Stomach (tissue), 9 donors: Measurements from ENCODE around the gene KLHL3. TPM values are rescaled to one million over a fixed set of nuclear protein-coding genes. Genes with fewer than 3 reads are reported as not detected.

Experiments used
- DNase-seq, 2 donors: peaks; one replicate each; pipeline versions ENCODE4 v3.0.0 to v3.0.0-alpha.2; 2013 to 2019
- H3K27ac ChIP-seq, 5 donors: fragments of 200-600 bp in 4 of 5; sonication (generic) in 4 of 5; one replicate each; pipeline ENCODE4 v1.5.1; 2013 to 2019; ENCODE audit warnings: mild to moderate bottlenecking in 1 of 5, moderate library complexity in 1 of 5
- H3K27me3 ChIP-seq, 3 donors: fragments of 200-600 bp; sonication (generic); one replicate each; pipeline ENCODE4 v1.5.1; 2017 to 2019; ENCODE audit warnings: mixed run types in 1 of 3
- H3K36me3 ChIP-seq, 4 donors: fragments of 200-600 bp; sonication (generic); 1 replicate in 3 of 4; 2 replicates in 1 of 4; pipeline ENCODE4 v1.5.1; 2016 to 2019
- H3K4me1 ChIP-seq, 4 donors: fragments of 200-600 bp; sonication (generic); one replicate each; pipeline ENCODE4 v1.5.1; 2016 to 2019
- H3K4me3 ChIP-seq, 4 donors: fragments of 200-600 bp; sonication (generic) in 3 of 4; one replicate each; pipeline ENCODE4 v1.5.1; 2016 to 2019; ENCODE audit warnings: mild to moderate bottlenecking in 1 of 4
- H3K9me3 ChIP-seq, 4 donors: fragments of 200-600 bp; sonication (generic); one replicate each; pipeline ENCODE4 v1.5.1; 2016 to 2019
- EP300 ChIP-seq: sonication (generic); formaldehyde crosslinking; IDR thresholded peaks from one replicate; pipeline ENCODE4 v1.6.1; 2017; ENCODE audit warnings: antibody characterized with exemption
- POLR2A ChIP-seq, 4 donors: fragments of 450-650 bp; IDR thresholded peaks; one replicate each; pipeline ENCODE4 v1.6.1; 2016; ENCODE audit warnings: antibody characterized with exemption in 4 of 4, control low read depth in 2 of 4, mild to moderate bottlenecking in 1 of 4, moderate library complexity in 1 of 4
- POLR2AphosphoS5 ChIP-seq, 3 donors: sonication (generic); formaldehyde crosslinking; IDR thresholded peaks; one replicate each; pipeline ENCODE4 v1.6.1; 2016; ENCODE audit warnings: antibody characterized with exemption in 3 of 3
- WGBS, 5 donors: extraction: QIAGEN DNeasy Blood & Tissue Kit in 3 of 5; methylation state at CpG; one replicate each; pipeline versions ENCODE4 v1.1.5 to v1.1.7; 2013 to 2018; 5-methylcytosine and 5-hydroxymethylcytosine counted together
- intact Hi-C: fragments of 100-400 bp; cut with DNase I; formaldehyde crosslinking; loops from one replicate; pipeline ENCODE4 v1.15.1; 2023; ENCODE audit warnings: low total_unique reads
- polyA plus RNA-seq, 3 donors: library from polyadenylated mRNA; stranded (reverse); fragments of 200-250 nt; gene quantifications; one replicate each; pipeline ENCODE4 v1.2.3, GENCODE V29; 2013
- total RNA-seq, 5 donors: library from RNA; depleted of rRNA; stranded (reverse); fragments of >200 nt; gene quantifications; one replicate each; pipeline versions ENCODE4 v1.1.0 to v1.2.3, GENCODE V29; 2014 to 2016
- TF ChIP-seq, protein P1 (sequence below), 7 experiments: fragments of 450-650 bp in 4 of 7; fragments of 200-600 bp in 3 of 7; sonication (generic) in 3 of 7; IDR thresholded peaks; one replicate each; pipeline ENCODE4 v1.5.1; 2016 to 2019; ENCODE audit warnings: antibody characterized with exemption in 7 of 7, control low read depth in 2 of 7, mild to moderate bottlenecking in 1 of 7
- donor health status: healthy with polysubstance abuse.
- donor health status: Bipolar disorder and iron deficiency.
- donor health status: healthy.

The KLHL3 gene
- total and polyA plus RNA-seq, 8 donors = 0.50 to 20.4 (median 10.3) TPM

DNA sequence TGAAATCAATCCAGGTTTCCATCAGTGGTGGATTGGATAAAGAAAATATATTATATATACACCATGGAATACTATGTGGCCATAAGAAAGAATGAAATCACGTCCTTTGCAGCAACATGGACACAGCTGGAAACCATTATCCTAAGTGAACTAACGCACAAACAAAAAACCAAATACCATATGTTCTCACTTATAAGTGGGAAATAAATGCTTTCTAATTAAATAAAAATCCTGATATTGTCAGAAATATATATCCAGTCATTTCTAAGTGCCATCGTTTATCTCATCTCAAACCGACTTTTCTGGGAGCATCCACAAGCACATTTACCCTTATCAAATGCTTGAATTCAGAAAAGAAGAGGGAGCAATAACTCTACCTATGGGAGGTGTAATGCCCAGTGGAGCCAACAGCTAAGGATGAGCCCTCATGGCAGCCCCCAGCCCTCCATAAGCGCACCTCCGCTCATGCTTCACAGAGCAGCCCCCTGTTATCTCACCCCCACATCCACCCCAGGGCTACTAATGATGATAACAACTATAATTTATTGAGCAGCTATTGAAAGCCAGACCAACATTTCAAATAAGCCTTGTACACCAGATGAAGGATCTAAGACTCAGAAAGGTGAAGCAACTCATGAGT is 135.0 kb downstream of the KLHL3 start:
- Histone ChIP-seq H3K27ac (no peak overlapping the region), H3K4me1 (peaks cover 0 to 7% (median 0%) of the 10 kb centered on the region in 4 donors), H3K27me3 (peaks cover 0 to 44% (median 6%) of the 10 kb centered on the region in 3 donors), H3K4me3 (no peak overlapping the region), H3K36me3 (no peaks in the 10 kb centered on the region), H3K9me3 (no peaks in the 10 kb centered on the region)
- WGBS, 5 donors = 81 to 89% (median 88%) methylated on average over 6 of the region's 6 CpGs
- intact Hi-C loops = no loop called here
- no peak for DNase-seq
- TF ChIP-seq, protein P1, sequence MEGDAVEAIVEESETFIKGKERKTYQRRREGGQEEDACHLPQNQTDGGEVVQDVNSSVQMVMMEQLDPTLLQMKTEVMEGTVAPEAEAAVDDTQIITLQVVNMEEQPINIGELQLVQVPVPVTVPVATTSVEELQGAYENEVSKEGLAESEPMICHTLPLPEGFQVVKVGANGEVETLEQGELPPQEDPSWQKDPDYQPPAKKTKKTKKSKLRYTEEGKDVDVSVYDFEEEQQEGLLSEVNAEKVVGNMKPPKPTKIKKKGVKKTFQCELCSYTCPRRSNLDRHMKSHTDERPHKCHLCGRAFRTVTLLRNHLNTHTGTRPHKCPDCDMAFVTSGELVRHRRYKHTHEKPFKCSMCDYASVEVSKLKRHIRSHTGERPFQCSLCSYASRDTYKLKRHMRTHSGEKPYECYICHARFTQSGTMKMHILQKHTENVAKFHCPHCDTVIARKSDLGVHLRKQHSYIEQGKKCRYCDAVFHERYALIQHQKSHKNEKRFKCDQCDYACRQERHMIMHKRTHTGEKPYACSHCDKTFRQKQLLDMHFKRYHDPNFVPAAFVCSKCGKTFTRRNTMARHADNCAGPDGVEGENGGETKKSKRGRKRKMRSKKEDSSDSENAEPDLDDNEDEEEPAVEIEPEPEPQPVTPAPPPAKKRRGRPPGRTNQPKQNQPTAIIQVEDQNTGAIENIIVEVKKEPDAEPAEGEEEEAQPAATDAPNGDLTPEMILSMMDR (IDR thresholded peaks at IDR 0.05) = no peak
- TF ChIP-seq POLR2A (IDR thresholded peaks at IDR 0.05) (no peak), EP300 (no peak), POLR2AphosphoS5 (IDR thresholded peaks at IDR 0.05) (no peak)

DNA sequence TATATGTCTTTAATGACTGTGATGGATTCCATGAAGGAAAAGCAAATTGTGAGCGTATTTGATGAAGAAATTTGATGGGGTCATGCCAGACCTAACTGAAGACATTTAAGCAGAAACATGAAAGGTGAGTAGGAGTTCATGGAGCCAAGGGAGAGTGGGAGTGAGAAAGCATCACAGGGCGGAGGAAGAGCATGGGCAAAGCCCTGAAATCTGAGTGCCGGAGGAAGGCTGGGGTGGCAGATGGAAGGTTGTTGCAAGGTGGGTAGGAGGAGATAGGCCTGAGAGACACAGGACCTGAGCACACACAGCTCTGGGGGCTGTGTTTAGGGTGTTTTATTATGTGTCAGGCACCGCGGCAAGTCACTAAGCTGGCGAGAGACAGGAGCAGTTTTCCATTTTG is 136.4 kb downstream of the KLHL3 start:
- TF ChIP-seq POLR2A (IDR thresholded peaks at IDR 0.05) (no peak), EP300 (no peak), POLR2AphosphoS5 (IDR thresholded peaks at IDR 0.05) (no peak)
- TF ChIP-seq, protein P1 (IDR thresholded peaks at IDR 0.05) = no peak
- peaks cover 0 to 33% (median 6%) of the 10 kb centered on the region in 3 donors for H3K27me3 ChIP-seq
- intact Hi-C loops = no loop called here

DNA sequence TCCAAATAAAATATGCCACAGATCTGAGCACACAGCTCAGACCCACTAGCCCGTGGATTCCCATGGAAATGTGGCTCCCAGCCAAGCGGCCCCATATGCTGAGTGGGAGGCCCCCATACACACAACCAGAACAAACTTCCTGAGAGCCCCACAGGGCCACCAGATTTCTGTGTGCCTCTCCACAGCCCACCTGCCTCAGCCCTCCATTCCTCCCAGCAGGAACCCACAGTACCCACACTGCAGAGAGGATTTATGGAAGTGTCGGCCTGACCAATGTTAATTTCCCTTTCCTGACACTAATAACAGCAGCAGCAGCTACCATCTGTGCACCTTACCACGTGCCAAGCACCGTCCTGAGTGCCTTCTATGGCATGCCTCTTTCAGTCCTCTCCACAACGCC is 137.5 kb downstream of the KLHL3 start:
- TF ChIP-seq EP300 (no peak), POLR2A (IDR thresholded peaks at IDR 0.05) (no peak), POLR2AphosphoS5 (IDR thresholded peaks at IDR 0.05) (no peak)
- Histone ChIP-seq H3K9me3 (no peaks in the 10 kb centered on the region), H3K27me3 (peaks cover 0 to 32% (median 6%) of the 10 kb centered on the region in 3 donors), H3K36me3 (no peaks in the 10 kb centered on the region), H3K4me1 (no peaks in the 10 kb centered on the region), H3K27ac (no peak overlapping the region), H3K4me3 (no peak overlapping the region)
- intact Hi-C loops = no loop called here
- DNase-seq = no peak
- 42 to 49% (median 46%) methylated on average over 6 of the region's 6 CpGs for WGBS, 5 donors

More for the DNA sequence above, 136.4 kb downstream of the KLHL3 start:
- H3K36me3 ChIP-seq = no peaks in the 10 kb centered on the region
- no peak overlapping the region for H3K4me3 ChIP-seq
- no peaks in the 10 kb centered on the region for H3K9me3 ChIP-seq
- peaks cover 0 to under 1% (median 0%) of the 10 kb centered on the region in 4 donors for H3K4me1 ChIP-seq
- 77 to 88% (median 87%) methylated on average over 6 of the region's 6 CpGs for WGBS, 5 donors
- no peak overlapping the region for H3K27ac ChIP-seq
- DNase-seq = no peak

DNA sequence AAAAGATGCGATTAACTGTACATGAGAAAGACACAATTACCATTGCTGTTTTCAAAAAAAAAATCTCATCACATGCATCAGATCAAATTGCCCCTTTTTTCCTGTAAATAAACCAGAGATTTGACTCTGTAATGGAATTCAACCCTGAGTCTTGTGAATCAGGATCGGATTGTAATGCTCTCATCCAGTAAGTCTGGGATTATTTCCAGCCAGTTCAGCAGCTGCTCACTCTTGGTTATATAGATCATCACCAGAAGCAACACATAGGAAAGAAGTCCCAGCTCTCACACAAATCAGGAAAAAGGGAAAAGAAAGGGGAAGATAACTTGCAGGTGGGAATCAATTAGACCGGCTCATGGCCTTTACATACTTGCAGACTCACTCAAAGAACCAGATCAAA is 138.9 kb downstream of the KLHL3 start:
- Histone ChIP-seq H3K27me3 (peaks cover 0 to 32% (median 6%) of the 10 kb centered on the region in 3 donors), H3K9me3 (peaks cover 0 to 6% (median 0%) of the 10 kb centered on the region in 4 donors), H3K4me1 (no peaks in the 10 kb centered on the region), H3K4me3 (no peak overlapping the region), H3K27ac (no peak overlapping the region), H3K36me3 (no peaks in the 10 kb centered on the region)
- no peak for TF ChIP-seq POLR2AphosphoS5 (IDR thresholded peaks at IDR 0.05)
- TF ChIP-seq, protein P1 (IDR thresholded peaks at IDR 0.05) = no peak
- TF ChIP-seq POLR2A (IDR thresholded peaks at IDR 0.05) = no peak
- no peak for TF ChIP-seq EP300
- 80 to 88% (median 83%) methylated on average over 3 of the region's 3 CpGs for WGBS, 5 donors
- intact Hi-C loops = no loop called here
- DNase-seq = peak in 1 of 2 donors; percentile 23
